Endothelial cell (in vitro differentiated cells): Measurements from ENCODE around the gene PLCB2. TPM values are rescaled to one million over a fixed set of nuclear protein-coding genes. Genes with fewer than 3 reads are reported as not detected.

ENCODE experiments used
- DNase-seq: peaks from one replicate; pipeline ENCODE4 v3.0.0; 2021; ENCODE audit warnings: low spot score
- H3K27ac Mint-ChIP-seq: one replicate; pipeline ENCODE4 v1.8.0; 2021; ENCODE audit warnings: mixed read lengths, inconsistent platforms; ENCODE audit not compliant: unreplicated experiment
- H3K27me3 Mint-ChIP-seq: one replicate; pipeline ENCODE4 v1.8.0; 2021; ENCODE audit warnings: mild to moderate bottlenecking, moderate library complexity, mixed read lengths, inconsistent platforms; ENCODE audit not compliant: unreplicated experiment
- H3K36me3 Mint-ChIP-seq: one replicate; pipeline ENCODE4 v1.8.0; 2021; ENCODE audit warnings: mild to moderate bottlenecking, low read depth, mixed read lengths, inconsistent platforms; ENCODE audit not compliant: unreplicated experiment
- H3K4me1 Mint-ChIP-seq: one replicate; pipeline ENCODE4 v1.8.0; 2021; ENCODE audit warnings: mild to moderate bottlenecking, mixed read lengths, inconsistent platforms; ENCODE audit not compliant: unreplicated experiment
- H3K4me3 Mint-ChIP-seq: one replicate; pipeline ENCODE4 v1.8.0; 2021; ENCODE audit warnings: mild to moderate bottlenecking, mixed read lengths, inconsistent platforms; ENCODE audit not compliant: unreplicated experiment
- H3K9me3 Mint-ChIP-seq: one replicate; pipeline ENCODE4 v1.8.0; 2021; ENCODE audit warnings: mixed read lengths, inconsistent platforms; ENCODE audit not compliant: unreplicated experiment
- total RNA-seq: library from RNA; stranded (reverse); fragmentation: NEBNext Ultra II Directional; extraction: Animal tissue kit (Norgen Biotek cat#: 25700); gene quantifications from one replicate; pipeline ENCODE4 v1.2.1, GENCODE V29; 2021; ENCODE audit not compliant: unreplicated experiment
- TF ChIP-seq, protein P1 (sequence below): fragments of 200-600 bp; sonication (generic); IDR thresholded peaks from one replicate; pipeline ENCODE4 v1.5.0; 2021; ENCODE audit warnings: antibody characterized with exemption; ENCODE audit not compliant: unreplicated experiment

PLCB2 gene
- total RNA-seq, 1 donor from 2014 or later = 71.3 TPM

DNA sequence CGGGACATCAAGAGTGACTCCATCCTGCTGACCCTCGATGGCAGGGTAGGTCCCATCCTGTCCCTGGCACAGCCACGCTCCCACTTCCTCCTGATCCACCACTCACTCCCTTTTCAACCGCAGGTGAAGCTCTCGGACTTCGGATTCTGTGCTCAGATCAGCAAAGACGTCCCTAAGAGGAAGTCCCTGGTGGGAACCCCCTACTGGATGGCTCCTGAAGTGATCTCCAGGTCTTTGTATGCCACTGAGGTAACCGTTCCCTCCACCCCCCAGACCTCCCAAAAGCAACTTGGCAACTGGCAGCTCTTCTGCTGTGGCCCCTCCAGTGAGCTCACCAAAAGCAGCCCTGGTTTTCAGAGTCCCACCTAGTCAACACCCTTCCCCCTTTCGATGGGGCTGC lies 34.3 kb downstream of the PLCB2 start:
- Mint-ChIP-seq H3K27me3 (peaks cover 2% of the 10 kb centered on the region), H3K36me3 (no peaks in the 10 kb centered on the region), H3K27ac (no peak overlapping the region), H3K9me3 (no peaks in the 10 kb centered on the region), H3K4me1 (peaks cover 28% of the 10 kb centered on the region), H3K4me3 (no peak overlapping the region)
- TF ChIP-seq, protein P1, sequence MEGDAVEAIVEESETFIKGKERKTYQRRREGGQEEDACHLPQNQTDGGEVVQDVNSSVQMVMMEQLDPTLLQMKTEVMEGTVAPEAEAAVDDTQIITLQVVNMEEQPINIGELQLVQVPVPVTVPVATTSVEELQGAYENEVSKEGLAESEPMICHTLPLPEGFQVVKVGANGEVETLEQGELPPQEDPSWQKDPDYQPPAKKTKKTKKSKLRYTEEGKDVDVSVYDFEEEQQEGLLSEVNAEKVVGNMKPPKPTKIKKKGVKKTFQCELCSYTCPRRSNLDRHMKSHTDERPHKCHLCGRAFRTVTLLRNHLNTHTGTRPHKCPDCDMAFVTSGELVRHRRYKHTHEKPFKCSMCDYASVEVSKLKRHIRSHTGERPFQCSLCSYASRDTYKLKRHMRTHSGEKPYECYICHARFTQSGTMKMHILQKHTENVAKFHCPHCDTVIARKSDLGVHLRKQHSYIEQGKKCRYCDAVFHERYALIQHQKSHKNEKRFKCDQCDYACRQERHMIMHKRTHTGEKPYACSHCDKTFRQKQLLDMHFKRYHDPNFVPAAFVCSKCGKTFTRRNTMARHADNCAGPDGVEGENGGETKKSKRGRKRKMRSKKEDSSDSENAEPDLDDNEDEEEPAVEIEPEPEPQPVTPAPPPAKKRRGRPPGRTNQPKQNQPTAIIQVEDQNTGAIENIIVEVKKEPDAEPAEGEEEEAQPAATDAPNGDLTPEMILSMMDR = no peak
- no peak for DNase-seq

- peaks cover 20% of the 10 kb centered on the region for H3K4me1 Mint-ChIP-seq
- H3K36me3 Mint-ChIP-seq = no peaks in the 10 kb centered on the region
- no peak overlapping the region for H3K4me3 Mint-ChIP-seq
- TF ChIP-seq, protein P1 = no peak
- no peaks in the 10 kb centered on the region for H3K9me3 Mint-ChIP-seq
- DNase-seq = no peak
- peaks cover 2% of the 10 kb centered on the region for H3K27me3 Mint-ChIP-seq
- H3K27ac Mint-ChIP-seq = no peak overlapping the region
Measured at GRCh38 chr15:40272485-40273056, 35.2 kb downstream of the PLCB2 start.

- DNase-seq = no peak
- Mint-ChIP-seq H3K4me3 (no peak overlapping the region), H3K36me3 (no peaks in the 10 kb centered on the region), H3K27ac (no peak overlapping the region), H3K27me3 (peaks cover 2% of the 10 kb centered on the region), H3K4me1 (peaks cover 13% of the 10 kb centered on the region), H3K9me3 (no peaks in the 10 kb centered on the region)
- TF ChIP-seq, protein P1 = no peak
Measured at GRCh38 chr15:40271685-40272484, 35.9 kb downstream of the PLCB2 start.

GRCh38 chr15:40270246-40270995 lies 37.3 kb downstream of the PLCB2 start:
- Mint-ChIP-seq H3K9me3 (no peaks in the 10 kb centered on the region), H3K36me3 (no peaks in the 10 kb centered on the region), H3K4me1 (peaks cover 7% of the 10 kb centered on the region)

More at GRCh38 chr15:40270246-40270995, 37.3 kb downstream of the PLCB2 start:
- no peak for DNase-seq
- Mint-ChIP-seq H3K4me3 (no peak overlapping the region), H3K27me3 (peaks cover 2% of the 10 kb centered on the region), H3K27ac (no peak overlapping the region)
- TF ChIP-seq, protein P1 = no peak
